Measurements from ENCODE around the gene APOB. TPM values are rescaled to one million over a fixed set of nuclear protein-coding genes. Genes with fewer than 3 reads are reported as not detected.

Gene APOB
- total RNA-seq, 4 donors from 2014 or later = 1.5 to 38.6 (median 14.7) TPM

DNA sequence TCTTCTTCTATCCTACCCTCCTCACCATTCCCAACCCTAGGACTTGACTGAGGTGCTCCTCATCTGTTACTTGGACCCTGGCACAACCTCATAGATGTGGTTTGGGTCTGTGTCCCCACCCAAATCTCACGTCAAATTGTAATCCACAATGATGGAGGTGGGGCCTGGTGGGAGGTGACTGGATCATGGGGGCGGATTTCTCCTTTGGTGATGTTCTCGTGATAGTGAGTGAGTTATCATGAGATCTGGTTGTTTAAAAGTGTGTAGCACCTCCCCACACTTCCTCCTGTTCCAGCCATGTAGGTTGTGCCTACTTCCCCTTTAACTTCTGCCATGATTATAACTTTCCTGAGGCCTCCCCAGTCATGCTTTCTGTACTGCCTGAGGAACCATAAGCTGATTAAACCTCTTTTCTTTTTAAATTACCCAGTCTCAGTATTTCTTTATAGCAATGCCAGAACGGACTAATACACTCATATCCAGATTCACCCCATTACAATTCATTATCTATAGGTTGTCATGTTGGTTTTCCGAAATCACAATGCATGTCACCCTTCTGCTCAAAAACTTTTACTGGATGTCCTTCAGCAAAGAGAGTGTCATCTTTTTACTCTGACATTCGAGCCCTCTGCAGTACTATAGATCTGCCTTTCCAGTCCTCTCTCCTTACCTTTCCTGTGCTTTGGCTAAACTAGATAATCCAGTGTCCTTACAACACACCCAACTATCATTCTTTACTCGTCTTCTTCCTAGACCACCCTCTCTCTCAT lies 45.7 kb downstream of the APOB start:
- TF ChIP-seq CTCF (IDR thresholded peaks at IDR 0.05; ENCODE audit: low read depth) = no peak

GRCh38 chr2:20994130-20994529 lies 49.7 kb downstream of the APOB start:
- TF ChIP-seq CTCF (IDR thresholded peaks at IDR 0.05; ENCODE audit: low read depth) = no peak

DNA sequence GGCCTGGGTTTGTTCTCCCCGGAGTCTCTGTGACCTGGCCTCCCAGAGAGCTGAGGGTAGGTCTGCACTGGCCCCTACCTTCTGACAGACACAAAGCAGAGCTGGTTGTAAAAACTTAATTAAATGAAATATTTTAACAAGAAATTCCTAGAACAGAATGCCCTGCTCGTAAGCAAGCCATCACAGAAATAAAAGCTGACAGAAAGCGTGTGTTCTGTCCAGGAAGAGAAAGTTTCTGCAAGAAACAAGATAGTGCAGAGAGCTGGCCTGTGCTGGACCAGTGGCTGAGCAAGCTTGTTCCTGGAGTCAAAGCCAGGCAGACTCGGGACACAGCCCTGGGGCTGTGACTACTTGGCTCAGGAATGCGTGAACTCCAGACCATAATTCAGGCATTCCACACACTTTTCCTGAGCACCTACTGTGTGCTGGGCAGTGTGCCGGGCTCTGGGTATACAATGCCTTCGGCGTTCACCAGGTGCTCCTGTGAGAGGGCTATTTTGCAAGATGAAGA lies 51.6 kb downstream of the APOB start:
- TF ChIP-seq CTCF (IDR thresholded peaks at IDR 0.05; ENCODE audit: low read depth) = no peak

GRCh38 chr2:20990442-20991430 lies 53.1 kb downstream of the APOB start:
- TF ChIP-seq CTCF (IDR thresholded peaks at IDR 0.05; ENCODE audit: low read depth) = no peak

GRCh38 chr2:20989404-20989803 lies 54.5 kb downstream of the APOB start:
- no peak for TF ChIP-seq CTCF (IDR thresholded peaks at IDR 0.05; ENCODE audit: low read depth)

GRCh38 chr2:20988905-20989304 lies 55.0 kb downstream of the APOB start:
- TF ChIP-seq CTCF (IDR thresholded peaks at IDR 0.05; ENCODE audit: low read depth) = no peak

All from subcutaneous adipose tissue (tissue), 4 donors.